Measurements from ENCODE around the gene RPH3AL.

DNA sequence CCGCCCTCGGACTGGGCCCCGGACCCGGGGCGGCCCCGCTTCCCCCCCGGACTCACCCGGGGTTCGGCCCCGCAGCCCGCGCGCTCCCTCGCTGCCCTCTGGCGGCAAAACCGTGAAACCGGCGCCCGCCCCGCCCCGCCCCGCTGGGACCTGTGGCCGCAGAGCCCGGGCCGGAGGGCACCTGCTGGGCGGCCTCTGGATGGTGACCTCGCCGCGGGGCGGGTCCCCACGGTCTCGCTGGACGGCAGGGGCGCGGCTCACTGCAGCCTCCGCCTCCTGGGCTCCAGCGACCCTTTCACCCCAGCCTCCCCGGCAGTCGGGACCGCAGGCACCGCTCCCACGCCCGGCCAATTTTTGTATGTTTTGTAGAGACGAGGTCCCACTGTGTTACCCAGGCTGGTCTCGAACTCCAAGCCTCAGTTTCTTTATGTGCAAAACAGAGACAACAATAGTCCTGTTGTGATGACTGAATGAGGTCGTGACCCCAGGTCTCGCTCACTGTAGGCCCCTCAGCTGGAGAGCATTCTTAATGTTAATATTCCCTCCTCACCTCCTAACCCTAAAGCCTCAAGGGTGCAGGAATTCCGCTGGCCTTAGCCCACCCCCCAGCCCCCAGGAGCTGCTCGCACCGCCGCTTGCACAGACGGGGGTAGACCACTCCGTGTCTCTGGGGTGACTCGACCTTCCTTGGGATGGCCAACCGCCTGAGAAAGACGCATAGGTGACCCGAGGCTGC lies 33.7 kb upstream of the RPH3AL start:
- TF ChIP-seq, protein P1, sequence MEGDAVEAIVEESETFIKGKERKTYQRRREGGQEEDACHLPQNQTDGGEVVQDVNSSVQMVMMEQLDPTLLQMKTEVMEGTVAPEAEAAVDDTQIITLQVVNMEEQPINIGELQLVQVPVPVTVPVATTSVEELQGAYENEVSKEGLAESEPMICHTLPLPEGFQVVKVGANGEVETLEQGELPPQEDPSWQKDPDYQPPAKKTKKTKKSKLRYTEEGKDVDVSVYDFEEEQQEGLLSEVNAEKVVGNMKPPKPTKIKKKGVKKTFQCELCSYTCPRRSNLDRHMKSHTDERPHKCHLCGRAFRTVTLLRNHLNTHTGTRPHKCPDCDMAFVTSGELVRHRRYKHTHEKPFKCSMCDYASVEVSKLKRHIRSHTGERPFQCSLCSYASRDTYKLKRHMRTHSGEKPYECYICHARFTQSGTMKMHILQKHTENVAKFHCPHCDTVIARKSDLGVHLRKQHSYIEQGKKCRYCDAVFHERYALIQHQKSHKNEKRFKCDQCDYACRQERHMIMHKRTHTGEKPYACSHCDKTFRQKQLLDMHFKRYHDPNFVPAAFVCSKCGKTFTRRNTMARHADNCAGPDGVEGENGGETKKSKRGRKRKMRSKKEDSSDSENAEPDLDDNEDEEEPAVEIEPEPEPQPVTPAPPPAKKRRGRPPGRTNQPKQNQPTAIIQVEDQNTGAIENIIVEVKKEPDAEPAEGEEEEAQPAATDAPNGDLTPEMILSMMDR (IDR thresholded peaks at IDR 0.05 in 4 of 5, conservative IDR thresholded peaks at IDR 0.05 in 1 of 5), result peak; percentile 29 to 82 (median 77)
- peak in 1 of 2 donors; percentile 21 for TF ChIP-seq POLR2A (IDR thresholded peaks at IDR 0.05)

Data from gastrocnemius medialis (tissue), 4 donors.